VCaP (cell line): ENCODE data around the gene KLRC4.
A peak's percentile ranks its signal among the peaks of the same experiment; 100 is the strongest.
"Not testable (repeated sequence)": the region's sequence is repeated elsewhere in the genome, so short reads cannot be mapped to it uniquely, and the experiment has no call there.

ENCODE experiments used
- H3K27ac ChIP-seq: fragments of 450-650 bp; 2 replicates; pipeline ENCODE4 v1.5.1; 2017
- TF ChIP-seq, protein P1 (sequence below): fragments of 450-650 bp; conservative IDR thresholded peaks from 2 replicates; pipeline ENCODE4 v1.5.1; 2017; ENCODE audit warnings: mild to moderate bottlenecking, moderate library complexity

KLRC4 gene

GRCh38 chr12:10397296-10397695 is 12.3 kb downstream of the KLRC4 start:
- TF ChIP-seq, protein P1, sequence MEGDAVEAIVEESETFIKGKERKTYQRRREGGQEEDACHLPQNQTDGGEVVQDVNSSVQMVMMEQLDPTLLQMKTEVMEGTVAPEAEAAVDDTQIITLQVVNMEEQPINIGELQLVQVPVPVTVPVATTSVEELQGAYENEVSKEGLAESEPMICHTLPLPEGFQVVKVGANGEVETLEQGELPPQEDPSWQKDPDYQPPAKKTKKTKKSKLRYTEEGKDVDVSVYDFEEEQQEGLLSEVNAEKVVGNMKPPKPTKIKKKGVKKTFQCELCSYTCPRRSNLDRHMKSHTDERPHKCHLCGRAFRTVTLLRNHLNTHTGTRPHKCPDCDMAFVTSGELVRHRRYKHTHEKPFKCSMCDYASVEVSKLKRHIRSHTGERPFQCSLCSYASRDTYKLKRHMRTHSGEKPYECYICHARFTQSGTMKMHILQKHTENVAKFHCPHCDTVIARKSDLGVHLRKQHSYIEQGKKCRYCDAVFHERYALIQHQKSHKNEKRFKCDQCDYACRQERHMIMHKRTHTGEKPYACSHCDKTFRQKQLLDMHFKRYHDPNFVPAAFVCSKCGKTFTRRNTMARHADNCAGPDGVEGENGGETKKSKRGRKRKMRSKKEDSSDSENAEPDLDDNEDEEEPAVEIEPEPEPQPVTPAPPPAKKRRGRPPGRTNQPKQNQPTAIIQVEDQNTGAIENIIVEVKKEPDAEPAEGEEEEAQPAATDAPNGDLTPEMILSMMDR = no peak
- H3K27ac ChIP-seq = peak overlapping the region; percentile 95

DNA sequence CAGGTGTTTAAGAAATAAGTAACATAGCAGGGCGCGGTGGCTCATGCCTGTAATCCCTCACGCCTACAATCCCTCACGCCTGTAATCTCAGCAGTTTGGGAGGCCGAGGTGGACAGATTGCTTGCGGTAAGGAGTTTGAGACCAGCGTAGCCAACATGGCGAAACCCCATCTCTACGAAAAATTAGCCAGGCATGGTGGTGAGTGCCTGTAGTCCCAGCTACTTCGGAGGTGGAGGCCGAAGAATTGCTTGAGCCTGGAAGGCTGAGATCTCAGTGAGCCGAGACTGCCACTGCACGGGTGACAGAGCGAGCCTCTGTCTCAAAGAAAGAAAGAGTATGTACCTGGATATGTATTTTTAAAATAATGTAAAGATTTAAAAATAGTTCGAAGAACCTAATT is 13.4 kb downstream of the KLRC4 start:
- peak overlapping the region; percentile 95 for H3K27ac ChIP-seq

DNA sequence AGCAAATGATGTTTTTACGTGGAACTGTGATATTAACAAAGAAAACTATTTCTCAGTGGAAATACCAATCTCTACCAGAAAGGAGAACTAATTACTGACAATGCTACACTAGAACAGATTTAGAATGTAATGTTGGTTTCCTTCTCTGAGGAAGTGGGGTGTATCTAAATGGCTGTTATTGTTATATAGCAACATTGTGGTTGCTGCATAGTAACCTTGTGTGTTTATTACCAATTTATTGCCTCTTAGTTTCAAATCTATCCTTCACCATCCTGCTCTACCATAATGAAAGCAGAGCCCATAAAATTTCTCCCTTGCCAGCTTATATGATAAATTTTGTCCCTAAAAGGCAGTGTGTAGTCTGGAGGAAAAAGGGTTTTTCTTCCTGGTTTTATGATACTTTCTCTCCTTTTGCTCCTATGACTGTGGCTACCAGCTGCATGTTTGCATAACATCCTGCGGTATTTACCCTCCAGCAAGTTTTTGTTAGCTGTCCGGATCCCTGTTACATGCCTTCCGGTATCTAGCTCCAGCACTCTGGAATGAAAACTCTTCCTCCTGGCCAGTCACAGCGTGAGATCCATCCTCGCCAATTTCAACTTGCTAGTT is 14.1 kb downstream of the KLRC4 start:
- TF ChIP-seq, protein P1 = no peak
- H3K27ac ChIP-seq = peak overlapping the region; percentile 95

DNA sequence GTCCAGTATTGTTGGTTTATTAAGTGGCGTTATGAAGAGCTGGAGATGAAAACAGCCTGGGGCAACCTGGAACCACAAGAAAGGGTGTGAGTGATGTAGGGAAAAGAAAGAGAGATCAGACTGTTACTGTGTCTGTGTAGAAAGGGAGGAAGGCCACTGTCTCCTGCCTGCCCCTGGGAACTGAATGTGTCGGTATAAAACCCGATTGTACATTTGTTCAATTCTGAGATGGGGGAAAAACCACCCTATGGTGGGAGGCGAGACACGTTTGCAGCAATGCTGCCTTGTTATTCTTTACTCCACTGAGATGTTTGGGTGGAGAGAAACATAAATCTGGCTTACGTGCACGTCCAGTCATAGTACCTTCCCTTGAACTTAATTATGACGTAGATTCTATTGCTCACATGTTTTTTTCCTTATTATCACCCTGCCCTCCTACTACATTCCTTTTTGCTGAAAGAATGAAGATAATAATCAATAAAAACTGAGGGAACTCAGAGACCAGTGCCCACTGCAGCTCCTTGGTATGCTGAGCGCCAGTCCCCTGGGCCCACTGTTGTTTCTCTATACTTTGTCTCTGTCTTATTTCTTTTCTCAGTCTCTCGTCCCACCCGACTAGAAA is 14.9 kb downstream of the KLRC4 start:
- H3K27ac ChIP-seq = peak overlapping the region; percentile 95

DNA sequence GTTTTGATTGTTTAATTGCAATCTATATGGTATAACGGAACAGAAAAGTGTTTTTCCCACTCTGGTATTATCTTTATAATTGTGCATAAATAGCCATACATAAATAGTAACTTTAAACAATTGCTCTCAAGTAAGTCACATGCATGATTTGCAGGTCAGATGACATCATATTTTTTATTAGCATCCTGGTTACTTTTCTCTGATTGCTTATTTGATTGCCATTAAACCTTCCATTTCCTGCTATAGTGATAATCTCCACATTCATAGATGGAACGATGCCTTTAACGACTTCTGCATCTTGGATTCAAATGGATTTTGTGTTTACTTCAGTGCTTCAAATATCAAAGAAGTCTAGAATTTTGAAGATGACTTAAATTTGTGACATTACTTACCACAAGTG is 16.3 kb downstream of the KLRC4 start:
- TF ChIP-seq, protein P1 = no peak
- peak overlapping the region; percentile 95 for H3K27ac ChIP-seq

DNA sequence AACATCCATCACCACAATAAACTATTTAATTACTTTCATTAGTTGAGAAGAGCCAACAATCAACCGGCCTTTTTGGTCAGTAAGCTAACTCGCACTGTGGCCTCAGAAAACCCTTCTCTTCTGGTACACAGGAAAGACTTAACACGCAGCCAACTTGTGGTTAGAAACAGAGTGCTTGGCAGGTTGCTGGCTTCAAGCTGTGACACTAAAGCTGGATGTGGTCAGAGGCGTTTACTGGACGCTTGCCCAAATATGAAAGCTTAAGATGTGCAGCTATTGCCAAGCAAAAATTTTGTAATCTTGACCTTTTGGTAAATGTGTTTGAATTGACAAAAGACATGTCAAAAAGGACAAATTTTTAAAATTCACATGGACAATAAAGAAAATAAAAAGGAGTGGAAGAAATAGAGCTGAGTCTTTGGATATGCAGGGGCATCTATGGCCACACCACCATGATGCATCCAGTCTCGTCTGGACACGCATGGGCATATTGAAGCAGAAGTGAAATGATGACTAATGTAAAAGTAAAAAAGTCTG is 17.1 kb downstream of the KLRC4 start:
- TF ChIP-seq, protein P1 = no peak
- H3K27ac ChIP-seq = peak overlapping the region; percentile 95

DNA sequence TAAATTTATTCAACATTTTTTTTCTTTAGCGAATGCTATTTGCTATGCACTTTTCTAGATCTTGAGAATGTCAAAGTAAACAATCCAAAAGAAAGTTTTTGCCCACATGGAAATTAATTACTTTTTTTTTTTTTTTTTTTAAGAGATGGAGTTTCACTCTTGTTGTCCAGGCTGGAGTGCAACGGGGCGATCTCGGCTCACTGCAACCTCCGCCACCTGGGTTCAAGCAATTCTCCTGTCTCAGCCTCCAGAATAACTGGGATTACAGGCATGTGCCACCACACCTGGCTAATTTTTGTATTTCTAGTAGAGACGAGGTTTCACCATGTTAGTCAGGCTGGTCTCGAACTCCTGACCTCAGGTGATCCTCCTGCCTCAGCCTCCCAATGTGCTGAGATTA is 18.6 kb downstream of the KLRC4 start:
- peak overlapping the region; percentile 95 for H3K27ac ChIP-seq

DNA sequence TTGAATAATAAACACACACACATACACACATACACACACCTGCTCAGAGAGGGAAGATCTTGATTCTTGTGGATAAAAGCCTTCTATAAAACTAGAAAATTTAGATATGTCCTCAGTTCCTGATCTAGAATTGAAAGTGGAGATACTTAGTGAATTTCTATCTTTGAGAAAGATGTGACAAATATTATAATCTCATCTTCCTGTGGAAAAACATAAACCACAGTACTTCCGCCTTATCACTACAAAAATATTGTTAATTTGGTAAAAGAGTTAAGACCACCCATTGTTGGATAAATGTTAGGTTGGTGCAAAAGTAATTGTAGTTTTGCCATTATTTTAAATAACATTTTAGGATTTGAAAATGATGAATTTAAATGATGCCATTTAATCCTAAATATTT is 19.7 kb downstream of the KLRC4 start, which contains the start of gene KLRK1:
Gene KLRK1 (minus strand): TSS at position 138 of the 400 bp plus-strand sequence. CDS start 1,231 bp downstream, outside the sequence.
- TF ChIP-seq, protein P1 = no peak
- peak within 1 kb of the TSS; percentile 95; the same call in 1 of the 2 replicates for H3K27ac ChIP-seq

GRCh38 chr12:10388624-10389413 is 20.7 kb downstream of the KLRC4 start:
- TF ChIP-seq, protein P1 = no peak
- H3K27ac ChIP-seq = no peak overlapping the region

GRCh38 chr12:10387498-10387897 is 22.1 kb downstream of the KLRC4 start:
- H3K27ac ChIP-seq = not testable (repeated sequence)
